HEK293 (cell line): ENCODE results near the gene SELENOW.

Experiments used
- CTCF ChIA-PET: fragments of 350-600 bp; formaldehyde crosslinking; extraction: SDS; loops from one replicate; lab custom pipeline; 2021; ENCODE audit warnings: antibody characterized with exemption; lab: Yijun Ruan, JAX
- POLR2A ChIA-PET: fragments of 300-600 bp; formaldehyde crosslinking; extraction: SDS; loops from one replicate; lab custom pipeline; 2020; ENCODE audit warnings: antibody characterized with exemption, inconsistent platforms; lab: Yijun Ruan, JAX
- H3K27ac ChIP-seq: fragments of 200-500 bp; sonication (Bioruptor generic); 2 replicates; pipeline ENCODE4 v1.5.1; 2014; ENCODE audit warnings: low read depth, low read length, control low read depth, inconsistent platforms; ENCODE audit errors: extremely low read depth
- H3K36me3 ChIP-seq, 2 experiments: fragments of 200-500 bp in 1 of 2; sonication (Bioruptor generic) in 1 of 2; 1 replicate in 1 of 2; 2 replicates in 1 of 2; pipeline ENCODE4 v1.5.1; 2014 to 2017; ENCODE audit warnings: inconsistent platforms in 2 of 2, low read length in 2 of 2; ENCODE audit not compliant: control insufficient read depth in 2 of 2, insufficient read depth in 1 of 2
- H3K4me1 ChIP-seq: fragments of 200-500 bp; sonication (Bioruptor generic); 2 replicates; pipeline ENCODE4 v1.5.1; 2014; ENCODE audit warnings: mild to moderate bottlenecking, low read length, inconsistent platforms; ENCODE audit not compliant: control insufficient read depth, insufficient read depth
- H3K4me3 ChIP-seq: 2 replicates; pipeline ENCODE4 v1.5.1; 2011; ENCODE audit warnings: low read depth, mild to moderate bottlenecking, control low read depth, low read length, moderate library complexity
- H3K9me3 ChIP-seq: fragments of 200-500 bp; sonication (Bioruptor generic); 2 replicates; pipeline ENCODE4 v1.5.1; 2014; ENCODE audit warnings: low read depth, low read length, inconsistent platforms; ENCODE audit not compliant: control insufficient read depth, insufficient read depth
- KLF9 ChIP-seq: fragments of 450-650 bp; formaldehyde crosslinking; IDR thresholded peaks from 2 replicates; pipeline ENCODE4 v1.5.1; 2016; ENCODE audit warnings: missing biosample characterization, missing genetic modification characterization, low read depth
- RBAK ChIP-seq: fragments of 450-650 bp; formaldehyde crosslinking; IDR thresholded peaks from 2 replicates; pipeline ENCODE4 v1.5.1; 2016; ENCODE audit warnings: missing biosample characterization, missing genetic modification characterization
- REPIN1 ChIP-seq: fragments of 450-650 bp; formaldehyde crosslinking; IDR thresholded peaks from 2 replicates; pipeline ENCODE4 v1.5.1; 2017; ENCODE audit warnings: missing biosample characterization, missing genetic modification characterization, low read depth
- TRIM28 ChIP-seq: IDR thresholded peaks from 2 replicates; pipeline ENCODE4 v1.6.1; 2011; ENCODE audit warnings: low read length, control low read depth, borderline replicate concordance
- ZBTB7A ChIP-seq: fragments of 450-650 bp; formaldehyde crosslinking; IDR thresholded peaks from 2 replicates; pipeline ENCODE4 v1.5.1; 2016; ENCODE audit warnings: low read depth, missing biosample characterization, missing genetic modification characterization
- ZBTB8A ChIP-seq: fragments of 450-650 bp; formaldehyde crosslinking; IDR thresholded peaks from 2 replicates; pipeline ENCODE4 v1.5.1; 2016; ENCODE audit warnings: missing biosample characterization, missing genetic modification characterization
- ZNF10 ChIP-seq: fragments of 450-650 bp; formaldehyde crosslinking; IDR thresholded peaks from 2 replicates; pipeline ENCODE4 v1.5.1; 2017; ENCODE audit warnings: missing biosample characterization, missing genetic modification characterization
- ZNF184 ChIP-seq: fragments of 450-650 bp; IDR thresholded peaks from 2 replicates; pipeline ENCODE4 v1.5.1; 2018; ENCODE audit warnings: missing biosample characterization, mild to moderate bottlenecking, missing genetic modification characterization
- ZNF214 ChIP-seq: fragments of 450-650 bp; formaldehyde crosslinking; IDR thresholded peaks from 2 replicates; pipeline ENCODE4 v1.5.1; 2017; ENCODE audit warnings: missing biosample characterization, mild to moderate bottlenecking, missing genetic modification characterization, borderline replicate concordance
- ZNF341 ChIP-seq: fragments of 450-650 bp; formaldehyde crosslinking; IDR thresholded peaks from 2 replicates; pipeline ENCODE4; 2016; ENCODE audit warnings: low read depth, missing biosample characterization, missing genetic modification characterization
- ZNF391 ChIP-seq: fragments of 450-650 bp; formaldehyde crosslinking; IDR thresholded peaks from 2 replicates; pipeline ENCODE4 v1.5.1; 2016; ENCODE audit warnings: low read depth, missing biosample characterization, missing genetic modification characterization, borderline replicate concordance
- ZNF423 ChIP-seq: fragments of 450-650 bp; formaldehyde crosslinking; IDR thresholded peaks from 2 replicates; pipeline ENCODE4 v1.5.1; 2016; ENCODE audit warnings: missing biosample characterization, missing genetic modification characterization
- ZNF501 ChIP-seq: fragments of 450-650 bp; formaldehyde crosslinking; IDR thresholded peaks from 2 replicates; pipeline ENCODE4 v1.5.1; 2016; ENCODE audit warnings: missing biosample characterization, missing genetic modification characterization
- ZNF561 ChIP-seq: fragments of 450-650 bp; IDR thresholded peaks from 2 replicates; pipeline ENCODE4 v1.5.1; 2018; ENCODE audit warnings: missing biosample characterization, missing genetic modification characterization, borderline replicate concordance
- ZNF626 ChIP-seq: fragments of 450-650 bp; sonication (Bioruptor Pico); formaldehyde crosslinking; IDR thresholded peaks from 2 replicates; pipeline ENCODE4 v1.5.1; 2018; ENCODE audit warnings: missing biosample characterization, missing genetic modification characterization, inconsistent platforms
- ZNF670 ChIP-seq: fragments of 450-650 bp; formaldehyde crosslinking; IDR thresholded peaks from 2 replicates; pipeline ENCODE4 v1.5.1; 2016; ENCODE audit warnings: missing biosample characterization, missing genetic modification characterization, low read depth
- ZNF701 ChIP-seq: fragments of 450-650 bp; formaldehyde crosslinking; IDR thresholded peaks from 2 replicates; pipeline ENCODE4 v1.5.1; 2016; ENCODE audit warnings: missing biosample characterization, missing genetic modification characterization
- ZNF837 ChIP-seq: fragments of 450-650 bp; formaldehyde crosslinking; IDR thresholded peaks from 2 replicates; pipeline ENCODE4 v1.5.1; 2016; ENCODE audit warnings: missing biosample characterization, missing genetic modification characterization
- TF ChIP-seq, protein P1 (sequence below): fragments of 450-650 bp; IDR thresholded peaks from 2 replicates; pipeline ENCODE4 v1.5.1; 2018; ENCODE audit warnings: missing biosample characterization, missing genetic modification characterization

Gene SELENOW

DNA sequence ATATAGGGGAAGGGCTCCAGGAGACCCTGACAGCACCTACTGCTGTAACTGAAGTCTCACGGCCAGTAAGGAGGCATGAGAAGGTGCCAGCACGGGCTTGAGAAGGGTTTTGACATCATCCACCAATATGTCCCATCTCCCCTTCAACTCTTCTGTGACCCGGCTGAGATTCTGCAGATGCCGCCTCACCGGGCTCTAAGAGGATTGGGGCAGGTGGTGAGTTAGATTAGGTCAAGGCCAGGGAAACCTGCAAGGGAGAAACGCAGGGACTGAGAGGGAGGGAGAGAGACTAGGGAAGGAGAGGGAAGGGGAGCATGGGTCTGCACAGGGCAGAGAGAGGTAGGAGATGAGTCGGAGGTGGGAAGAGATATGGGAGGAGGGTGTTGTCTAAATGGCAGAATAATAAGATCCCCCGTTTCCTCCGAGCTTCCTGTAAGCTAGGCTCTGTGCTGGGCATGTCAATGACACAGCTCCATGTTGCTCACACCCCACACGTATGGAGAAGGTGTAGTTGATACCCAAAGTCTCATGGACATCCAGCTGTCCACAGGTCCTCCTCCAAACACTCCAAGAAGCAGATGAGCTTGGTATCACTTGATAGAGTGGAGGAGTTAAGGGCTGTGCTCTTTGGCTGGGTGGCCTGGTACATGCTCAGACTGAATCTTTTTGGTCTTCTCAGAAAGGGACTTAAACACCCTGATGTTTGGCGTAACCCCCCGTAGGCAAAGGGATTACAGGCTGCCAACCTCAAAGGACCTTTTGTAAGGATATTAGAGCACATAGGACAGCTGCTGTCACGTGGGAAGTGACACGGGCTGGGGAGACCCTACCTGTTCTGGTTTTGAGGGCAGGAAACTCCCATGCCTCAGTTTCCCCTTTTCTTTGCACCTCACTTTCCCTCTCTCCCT, 19.7 kb downstream of the SELENOW start:
- Histone ChIP-seq H3K4me1 (no peaks in the 10 kb centered on the region), H3K36me3 (no peaks in the 10 kb centered on the region), H3K27ac (no peak overlapping the region), H3K4me3 (no peak overlapping the region), H3K9me3 (no peaks in the 10 kb centered on the region)
- ChIA-PET CTCF (interaction anchor here (0.7 to 4.8 kb wide), 4 partner anchors 9 to 314 kb away, joined by 3 to 30 read pairs (median 8); partner anchors contain the start of gene EHD2), POLR2A (no interaction called here)
- TF ChIP-seq ZNF391 (tag by site-specific recombination): no peak
- TF ChIP-seq ZNF701: no peak
- no peak for TF ChIP-seq TRIM28

DNA sequence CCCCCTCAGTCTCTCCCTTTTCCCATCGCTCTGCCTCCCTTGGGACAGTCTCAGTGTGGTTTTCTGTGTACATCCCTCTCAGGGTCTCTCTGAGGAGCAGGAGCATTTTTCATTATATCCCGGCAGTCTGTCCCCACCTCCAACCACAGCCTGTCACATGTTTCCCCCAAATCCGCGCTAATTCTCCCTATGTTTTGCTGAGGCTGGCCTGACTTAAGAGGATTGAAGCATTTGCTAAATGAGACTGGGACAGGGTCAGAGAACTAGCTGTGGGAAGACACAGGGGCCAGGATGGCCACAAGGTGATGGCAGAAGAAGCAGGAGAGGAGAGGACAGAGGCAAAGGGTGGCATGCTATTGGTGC, 20.4 kb downstream of the SELENOW start:
- CTCF ChIA-PET: interaction anchor here (1.1 to 3.0 kb wide), 3 partner anchors 8 to 86 kb away, joined by 3 to 14 read pairs (median 5); partner anchors contain the start of gene EHD2
- H3K4me3 ChIP-seq: no peak overlapping the region
- no peaks in the 10 kb centered on the region for H3K9me3 ChIP-seq
- H3K27ac ChIP-seq: no peak overlapping the region
- POLR2A ChIA-PET: interaction anchor here (0.6 kb wide), 1 partner anchor 27 kb away, joined by 4 read pairs; no protein-coding TSS in a partner anchor
- TF ChIP-seq ZNF10 (tag by site-specific recombination) (no peak), ZNF423 (tag by site-specific recombination) (no peak), KLF9 (tag by site-specific recombination) (no peak), ZBTB8A (tag by site-specific recombination) (no peak), ZNF670 (tag by site-specific recombination) (no peak), ZBTB7A (tag by site-specific recombination) (no peak), ZNF561 (tag by site-specific recombination) (no peak), ZNF837 (tag by site-specific recombination) (no peak), ZNF626 (tag by site-specific recombination) (no peak), REPIN1 (no peak), ZNF341 (tag by site-specific recombination) (no peak)
- TF ChIP-seq, protein P1, sequence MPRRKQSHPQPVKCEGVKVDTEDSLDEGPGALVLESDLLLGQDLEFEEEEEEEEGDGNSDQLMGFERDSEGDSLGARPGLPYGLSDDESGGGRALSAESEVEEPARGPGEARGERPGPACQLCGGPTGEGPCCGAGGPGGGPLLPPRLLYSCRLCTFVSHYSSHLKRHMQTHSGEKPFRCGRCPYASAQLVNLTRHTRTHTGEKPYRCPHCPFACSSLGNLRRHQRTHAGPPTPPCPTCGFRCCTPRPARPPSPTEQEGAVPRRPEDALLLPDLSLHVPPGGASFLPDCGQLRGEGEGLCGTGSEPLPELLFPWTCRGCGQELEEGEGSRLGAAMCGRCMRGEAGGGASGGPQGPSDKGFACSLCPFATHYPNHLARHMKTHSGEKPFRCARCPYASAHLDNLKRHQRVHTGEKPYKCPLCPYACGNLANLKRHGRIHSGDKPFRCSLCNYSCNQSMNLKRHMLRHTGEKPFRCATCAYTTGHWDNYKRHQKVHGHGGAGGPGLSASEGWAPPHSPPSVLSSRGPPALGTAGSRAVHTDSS (tag by site-specific recombination): no peak
- no peaks in the 10 kb centered on the region for H3K4me1 ChIP-seq
- H3K36me3 ChIP-seq: no peaks in the 10 kb centered on the region

- H3K9me3 ChIP-seq: no peaks in the 10 kb centered on the region
- ChIA-PET CTCF (interaction anchor here (0.6 to 2.0 kb wide), 5 partner anchors 37 to 69 kb away, joined by 3 to 12 read pairs (median 3); no protein-coding TSS in a partner anchor), POLR2A (no interaction called here)
- no peaks in the 10 kb centered on the region for H3K4me1 ChIP-seq
- no peaks in the 10 kb centered on the region for H3K36me3 ChIP-seq
- TF ChIP-seq ZNF184 (tag by site-specific recombination): peak; percentile 96
- TF ChIP-seq ZNF214 (tag by site-specific recombination): no peak
- TF ChIP-seq RBAK (tag by site-specific recombination): no peak
- no peak for TF ChIP-seq ZNF501 (tag by site-specific recombination)
- no peak overlapping the region for H3K4me3 ChIP-seq
- H3K27ac ChIP-seq: no peak overlapping the region
Measured at GRCh38 chr19:47801270-47801669, 22.8 kb downstream of the SELENOW start.
